ENCODE measurements around the gene JTB. TPM values are rescaled to one million over a fixed set of nuclear protein-coding genes. Genes with fewer than 3 reads are reported as not detected.

JTB gene
- total RNA-seq, 1 experiment from 2014 or later = 115 TPM

- H3K27me3 Mint-ChIP-seq (ENCODE audit: unreplicated experiment) = no peaks in the 10 kb centered on the region
- CTCF ChIA-PET = interaction anchor here (0.6 to 1.9 kb wide), 15 partner anchors 11 to 159 kb away, joined by 3 to 9 read pairs (median 3); partner anchors contain the start of genes CREB3L4, CRTC2, RAB13 and SLC39A1
- peak; percentile 93 for TF ChIP-seq CTCF (IDR thresholded peaks at IDR 0.05; ENCODE audit: unreplicated experiment)
- H3K9me3 Mint-ChIP-seq (ENCODE audit: low read depth, unreplicated experiment) = no peaks in the 10 kb centered on the region
- intact Hi-C loops (cut with micrococcal nuclease; ENCODE audit: unreplicated experiment) = no loop called here
- BruUV-seq (replicated peaks) = no TSS peak
- peaks cover 41% of the 10 kb centered on the region for H3K36me3 Mint-ChIP-seq (ENCODE audit: insufficient read depth, unreplicated experiment)
- peak within 1 kb of the TSS; percentile 59 for H3K27ac Mint-ChIP-seq (ENCODE audit: unreplicated experiment)
- H3K4me1 Mint-ChIP-seq (ENCODE audit: low read depth, unreplicated experiment) = peaks cover 17% of the 10 kb centered on the region
- peak within 1 kb of the TSS; percentile 86 for H3K4me3 Mint-ChIP-seq (ENCODE audit: low read depth, unreplicated experiment)
- peak; percentile 92 for DNase-seq
These were observed 30.7 kb downstream of the JTB start, which contains the start of gene DENND4B for GRCh38 chr1:153946622-153947241. TSS of gene DENND4B (minus strand) at chr1:153946718. CDS start at chr1:153944374, 2,344 bp downstream.

GRCh38 chr1:153945795-153946621, 31.5 kb downstream of the JTB start:
- Mint-ChIP-seq H3K27me3 (ENCODE audit: unreplicated experiment) (no peaks in the 10 kb centered on the region), H3K4me1 (ENCODE audit: low read depth, unreplicated experiment) (peaks cover 17% of the 10 kb centered on the region), H3K4me3 (ENCODE audit: low read depth, unreplicated experiment) (peak overlapping the region; percentile 86), H3K36me3 (ENCODE audit: insufficient read depth, unreplicated experiment) (peaks cover 47% of the 10 kb centered on the region), H3K9me3 (ENCODE audit: low read depth, unreplicated experiment) (no peaks in the 10 kb centered on the region), H3K27ac (ENCODE audit: unreplicated experiment) (peak overlapping the region; percentile 59)
- intact Hi-C loops (cut with micrococcal nuclease; ENCODE audit: unreplicated experiment) = loop anchor here (1.0 kb wide), 1 partner anchor 40 kb away; the partner anchor contains the start of gene RAB13
- TF ChIP-seq CTCF (IDR thresholded peaks at IDR 0.05; ENCODE audit: unreplicated experiment) = no peak
- DNase-seq = peak; percentile 68
- no TSS peak for BruUV-seq (replicated peaks)
- CTCF ChIA-PET = interaction anchor here (0.7 to 1.9 kb wide), 14 partner anchors 12 to 160 kb away, joined by 3 to 9 read pairs (median 3); partner anchors contain the start of genes CREB3L4, CRTC2, RAB13 and SLC39A1

GRCh38 chr1:153945131-153945794, 32.2 kb downstream of the JTB start:
- TF ChIP-seq CTCF (IDR thresholded peaks at IDR 0.05; ENCODE audit: unreplicated experiment) = no peak
- H3K27ac Mint-ChIP-seq (ENCODE audit: unreplicated experiment) = peak overlapping the region; percentile 59
- peaks cover 50% of the 10 kb centered on the region for H3K36me3 Mint-ChIP-seq (ENCODE audit: insufficient read depth, unreplicated experiment)
- peaks cover 17% of the 10 kb centered on the region for H3K4me1 Mint-ChIP-seq (ENCODE audit: low read depth, unreplicated experiment)
- H3K4me3 Mint-ChIP-seq (ENCODE audit: low read depth, unreplicated experiment) = peak overlapping the region; percentile 86
- H3K9me3 Mint-ChIP-seq (ENCODE audit: low read depth, unreplicated experiment) = no peaks in the 10 kb centered on the region
- no peaks in the 10 kb centered on the region for H3K27me3 Mint-ChIP-seq (ENCODE audit: unreplicated experiment)
- DNase-seq = peak; percentile 35
- intact Hi-C loops (cut with micrococcal nuclease; ENCODE audit: unreplicated experiment) = loop anchor here (1.0 kb wide), 1 partner anchor 41 kb away; the partner anchor contains the start of gene RAB13
- CTCF ChIA-PET = interaction anchor here (1.0 to 1.9 kb wide), 5 partner anchors 14 to 124 kb away, joined by 3 to 9 read pairs (median 4); partner anchors contain the start of genes GATAD2B and SLC39A1
- BruUV-seq (replicated peaks) = no TSS peak

- Mint-ChIP-seq H3K9me3 (ENCODE audit: low read depth, unreplicated experiment) (no peaks in the 10 kb centered on the region), H3K27ac (ENCODE audit: unreplicated experiment) (peak overlapping the region; percentile 18), H3K27me3 (ENCODE audit: unreplicated experiment) (no peaks in the 10 kb centered on the region), H3K4me1 (ENCODE audit: low read depth, unreplicated experiment) (peaks cover 17% of the 10 kb centered on the region), H3K4me3 (ENCODE audit: low read depth, unreplicated experiment) (peak overlapping the region; percentile 86), H3K36me3 (ENCODE audit: insufficient read depth, unreplicated experiment) (peaks cover 50% of the 10 kb centered on the region)
- no peak for DNase-seq
- intact Hi-C loops (cut with micrococcal nuclease; ENCODE audit: unreplicated experiment) = loop anchor here (1.0 kb wide), 1 partner anchor 42 kb away; the partner anchor contains the start of gene RAB13
- no peak for TF ChIP-seq CTCF (IDR thresholded peaks at IDR 0.05; ENCODE audit: unreplicated experiment)
- BruUV-seq (replicated peaks) = TSS peak; percentile 15
- CTCF ChIA-PET = interaction anchor here (1.2 kb wide), 1 partner anchor 22 kb away, joined by 3 read pairs; the partner anchor contains the start of gene GATAD2B
These were observed 32.7 kb downstream of the JTB start for GRCh38 chr1:153944827-153945117.

All from Calu3 (cell line).